Fibroblast of the conjunctiva (primary cell): ENCODE data around the gene TLX2.
"Not testable (repeated sequence)": the region's sequence is repeated elsewhere in the genome, so short reads cannot be mapped to it uniquely, and the experiment has no call there.

Experiments used
- DNase-seq: peaks from one replicate; pipeline ENCODE4 v3.0.0-alpha.2; 2010; ENCODE audit warnings: low read depth

TLX2 gene

DNA sequence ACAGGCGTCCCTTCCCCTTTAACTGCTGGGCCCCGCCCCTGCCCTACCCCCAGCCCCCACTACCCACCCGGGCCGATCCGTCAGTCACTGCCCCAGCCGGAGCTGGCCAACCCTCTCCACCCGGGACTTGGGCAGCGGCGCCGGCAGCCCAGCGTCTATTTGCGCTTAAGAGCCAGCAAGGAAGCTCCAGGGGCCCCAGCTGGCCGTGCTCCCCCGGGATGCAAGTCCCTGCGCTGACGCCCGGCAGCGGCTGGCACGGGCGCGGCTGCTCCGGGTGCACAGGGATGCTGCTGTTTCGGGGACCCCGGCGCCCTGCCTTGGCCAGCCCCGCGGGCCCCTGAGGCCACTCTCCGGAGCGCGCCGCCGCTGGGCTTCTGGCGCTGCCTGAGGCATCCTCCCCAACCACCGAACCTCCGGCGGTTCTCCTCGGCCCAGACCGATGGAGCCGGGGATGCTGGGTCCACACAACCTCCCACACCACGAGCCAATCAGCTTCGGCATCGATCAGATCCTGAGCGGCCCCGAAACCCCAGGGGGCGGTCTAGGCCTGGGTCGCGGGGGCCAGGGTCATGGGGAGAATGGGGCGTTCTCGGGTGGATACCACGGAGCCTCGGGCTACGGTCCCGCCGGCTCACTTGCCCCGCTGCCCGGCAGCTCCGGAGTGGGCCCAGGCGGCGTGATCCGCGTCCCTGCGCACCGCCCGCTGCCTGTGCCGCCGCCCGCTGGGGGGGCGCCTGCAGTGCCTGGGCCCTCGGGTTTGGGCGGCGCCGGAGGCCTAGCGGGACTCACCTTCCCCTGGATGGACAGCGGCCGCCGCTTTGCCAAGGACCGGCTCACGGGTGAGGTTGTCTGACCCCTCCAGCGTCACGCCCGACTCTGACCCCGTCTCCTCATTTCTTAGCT, at the start of gene TLX2:
Gene TLX2, plus strand, starts transcription at position 83 of the 903 bp plus-strand sequence. Its CDS starts 357 bp downstream, at position 440.
- no peak for DNase-seq

DNA sequence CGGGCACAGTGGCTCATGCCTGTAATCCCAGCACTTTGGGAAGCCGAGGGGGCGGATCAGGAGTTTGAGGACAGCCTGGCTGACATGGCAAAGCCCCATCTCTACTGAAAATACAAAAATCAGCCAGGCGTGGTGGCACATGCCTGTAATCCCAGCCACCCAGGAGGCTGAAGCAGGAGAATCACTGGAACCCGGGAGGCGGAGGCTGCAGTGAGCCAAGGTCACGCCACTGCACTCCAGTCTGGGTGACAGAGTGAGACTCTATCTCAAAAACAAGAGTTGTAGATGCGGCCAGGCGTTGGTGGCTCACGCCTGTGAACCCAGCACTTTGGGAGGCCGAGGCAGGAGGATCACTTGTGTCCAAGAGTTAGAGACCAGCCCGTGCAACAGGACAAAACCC, 43.5 kb upstream of the TLX2 start:
- not testable (repeated sequence) for DNase-seq

GRCh38 chr2:74471332-74472065, 42.8 kb upstream of the TLX2 start:
- no peak for DNase-seq

DNA sequence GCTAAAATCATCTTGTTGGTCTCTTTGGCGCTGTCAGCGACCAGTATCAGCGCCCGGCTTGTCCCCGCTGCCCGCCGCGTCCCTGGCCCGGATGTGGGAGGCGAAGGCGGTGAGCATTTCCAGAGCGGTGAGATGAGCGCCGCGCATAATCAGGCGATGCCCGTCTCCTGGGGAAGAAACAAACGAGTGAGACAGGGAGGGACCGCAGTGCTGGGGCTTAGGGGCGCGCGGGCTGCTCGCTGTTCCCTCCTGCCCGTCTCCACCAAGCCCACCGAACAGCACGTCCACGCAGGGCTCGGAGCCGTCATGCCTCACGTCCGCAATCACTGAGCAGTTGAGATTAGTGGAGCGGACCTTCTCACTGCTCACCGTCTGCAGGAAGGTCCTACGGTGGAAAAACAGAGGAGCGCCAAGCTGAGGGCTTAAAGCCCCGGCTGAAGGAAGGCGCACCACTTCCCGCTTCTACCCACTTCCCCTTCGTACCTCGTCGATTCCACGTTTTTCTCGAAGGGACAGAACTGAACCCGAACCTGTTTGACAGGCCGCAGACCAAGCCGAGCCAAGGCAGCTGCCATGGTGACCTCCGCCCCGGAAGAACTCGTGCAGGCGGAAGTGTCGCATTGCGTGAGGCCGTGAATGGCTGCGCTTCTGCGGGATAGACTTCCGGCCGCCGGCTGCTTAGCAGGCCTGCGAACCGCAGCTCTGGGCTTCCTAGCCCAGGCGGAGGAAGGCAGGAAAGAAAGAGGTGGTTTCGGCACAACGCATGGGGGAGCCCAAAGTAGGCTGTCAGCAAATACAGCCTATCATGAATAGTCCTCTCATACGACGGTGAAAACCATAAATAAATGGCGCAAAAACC, 41.9 kb upstream of the TLX2 start, which contains the start of gene MRPL53:
Gene MRPL53, minus strand, starts transcription at position 595 of the 859 bp plus-strand sequence. Its CDS starts 20 bp downstream, at position 575.
- peak; percentile 85 for DNase-seq

DNA sequence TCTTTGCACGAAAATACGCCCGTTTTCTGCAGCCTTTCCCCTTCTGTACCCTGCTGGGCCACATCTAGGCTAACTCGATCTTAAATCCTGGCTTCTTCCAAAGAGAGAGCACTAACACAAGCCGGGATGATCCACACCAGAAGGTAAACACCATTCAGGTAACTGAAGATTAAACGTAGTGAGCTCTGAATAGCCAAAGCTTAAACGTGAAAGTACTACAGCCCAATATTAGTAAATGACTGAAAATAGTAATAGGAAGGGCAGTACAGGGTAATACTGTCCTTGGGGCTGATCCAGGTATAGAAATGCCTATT, 41.3 kb upstream of the TLX2 start:
- DNase-seq: no peak

DNA sequence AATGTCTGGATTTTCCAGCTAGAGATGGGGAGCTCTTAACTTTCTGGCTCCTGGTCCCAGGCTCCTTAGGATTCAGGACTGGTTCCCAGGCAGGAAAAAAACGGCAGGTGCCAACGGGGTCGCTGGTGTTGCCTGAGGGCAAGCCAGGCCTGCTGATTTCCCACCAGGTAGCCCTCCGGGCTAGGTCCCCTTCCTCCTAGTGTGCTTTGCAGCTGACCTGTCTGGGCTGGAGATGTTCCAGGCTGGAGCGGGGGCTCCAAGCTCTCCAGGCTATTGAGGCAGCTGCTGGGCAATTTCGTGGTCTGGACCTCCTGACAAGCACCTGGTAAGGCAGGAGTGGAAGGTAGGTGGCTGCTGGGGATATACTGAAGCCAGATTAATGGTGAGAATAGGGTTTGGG, 39.8 kb upstream of the TLX2 start:
- DNase-seq: no peak

GRCh38 chr2:74474899-74475298, 39.4 kb upstream of the TLX2 start:
- no peak for DNase-seq

GRCh38 chr2:74481431-74481830, 32.8 kb upstream of the TLX2 start:
- DNase-seq: no peak

GRCh38 chr2:74481961-74482800, 32.1 kb upstream of the TLX2 start:
- no peak for DNase-seq

DNA sequence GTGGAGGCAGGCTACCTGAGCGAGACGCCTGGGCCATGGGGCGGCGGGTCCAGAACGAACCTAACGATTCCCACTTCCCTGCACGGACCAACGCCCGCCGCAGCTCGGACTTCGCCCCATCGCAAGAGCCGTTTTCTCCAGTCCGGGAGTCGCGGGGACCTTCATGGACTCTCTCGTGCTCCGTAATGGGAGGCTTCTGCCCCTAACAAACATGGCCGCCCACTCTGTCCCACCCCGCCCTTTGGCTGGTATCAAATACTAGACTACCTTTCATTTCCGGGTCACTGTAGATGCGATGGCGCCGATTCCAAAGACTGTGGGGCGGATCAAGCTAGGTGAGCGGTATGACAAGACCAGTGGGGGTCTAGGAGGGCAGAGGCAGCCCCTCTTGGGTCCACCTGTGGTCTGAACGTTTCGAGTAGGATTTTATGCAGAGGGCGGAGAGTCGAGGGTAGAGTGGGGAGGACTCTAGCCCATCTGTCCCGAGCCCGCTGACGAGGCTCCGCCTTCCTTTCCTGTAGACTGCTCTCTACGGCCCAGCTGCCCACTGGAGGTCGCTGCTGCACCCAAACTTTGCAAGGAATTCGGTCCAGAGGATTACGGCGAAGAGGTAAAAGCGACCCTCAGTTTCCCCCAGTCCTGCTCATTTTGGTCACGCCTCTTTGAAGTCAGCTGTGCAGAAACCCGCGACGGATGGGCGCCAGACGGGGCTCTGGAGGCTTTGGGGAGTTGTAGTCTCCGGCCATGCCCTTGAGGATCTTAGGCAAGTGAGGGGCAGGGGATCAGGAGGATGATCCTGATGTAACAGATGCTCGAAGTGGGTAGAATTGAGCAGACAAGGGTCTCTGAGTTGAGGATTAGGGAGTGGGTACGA, 31.2 kb upstream of the TLX2 start, which contains the start of the genes CCDC142 and TTC31:
Gene CCDC142, minus strand, starts transcription at position 198 of the 874 bp plus-strand sequence. Its CDS starts 161 bp downstream, at position 37.
Gene TTC31, plus strand, starts transcription at position 281 of the 874 bp plus-strand sequence. Its CDS starts 15 bp downstream, at position 296.
- peak; percentile 91 for DNase-seq

- DNase-seq: not testable (repeated sequence)
Measured at GRCh38 chr2:74483675-74484164, 30.5 kb upstream of the TLX2 start.

- DNase-seq: no peak
Measured at GRCh38 chr2:74486141-74486540, 28.1 kb upstream of the TLX2 start.

GRCh38 chr2:74488643-74489481, 25.4 kb upstream of the TLX2 start:
- DNase-seq: no peak

DNA sequence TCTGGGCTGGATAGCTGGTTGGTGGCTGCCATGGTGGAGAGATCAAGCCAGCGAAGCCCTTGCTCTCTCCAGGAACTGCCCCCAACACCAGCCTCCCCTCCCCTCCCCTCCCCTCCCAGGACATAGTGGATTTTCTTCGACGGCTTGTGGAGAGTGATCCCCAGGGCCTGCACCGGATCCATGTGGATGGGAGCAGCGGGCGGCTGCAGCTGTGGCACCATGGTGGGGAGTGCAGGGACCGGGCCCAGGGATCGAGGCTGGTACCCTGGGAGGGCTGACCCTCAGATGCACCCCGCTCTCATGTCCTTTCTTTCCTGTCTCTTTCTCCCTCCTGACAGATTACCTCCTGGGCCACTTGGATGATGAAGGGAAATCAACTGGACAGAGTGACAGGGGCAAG, 24.3 kb upstream of the TLX2 start:
- DNase-seq: no peak

GRCh38 chr2:74491648-74492544, 22.4 kb upstream of the TLX2 start:
- no peak for DNase-seq

GRCh38 chr2:74493546-74493945, 20.7 kb upstream of the TLX2 start:
- no peak for DNase-seq

DNA sequence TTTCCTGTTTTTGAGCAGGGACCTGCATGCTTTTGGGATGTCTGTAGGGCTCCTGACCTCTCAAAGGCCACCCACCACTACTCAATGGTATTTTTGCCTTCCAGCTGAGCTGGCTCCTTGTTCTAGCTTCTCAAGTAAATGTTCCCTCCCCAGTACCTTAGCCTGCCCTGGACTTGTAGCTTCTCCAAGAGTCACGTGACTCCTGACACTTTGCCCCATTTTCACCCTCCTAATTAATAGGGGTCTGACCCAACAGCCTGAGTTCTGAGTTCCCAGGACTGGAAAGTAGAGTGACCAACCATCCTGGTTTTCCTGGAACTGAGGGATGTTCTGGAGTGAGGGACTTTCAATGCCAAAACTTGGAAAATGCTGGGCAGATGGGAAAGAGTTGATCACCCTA, 18.8 kb upstream of the TLX2 start:
- no peak for DNase-seq
